HG02943 (cell line): Measurements from ENCODE around the gene PDCD7.
"Not testable (repeated sequence)": the region's sequence is repeated elsewhere in the genome, so short reads cannot be mapped to it uniquely, and the experiment has no call there.

ENCODE experiments used
- ATAC-seq: cut with Tn5 transposase; IDR thresholded peaks from one replicate; pipeline ENCODE4 v1.9.1; 2021; ENCODE audit warnings: mild to moderate bottlenecking, low read depth, moderate library complexity; ENCODE audit not compliant: unreplicated experiment

PDCD7 gene

GRCh38 chr15:65093793-65094170, 39.8 kb downstream of the PDCD7 start:
- ATAC-seq, result not testable (repeated sequence)

DNA sequence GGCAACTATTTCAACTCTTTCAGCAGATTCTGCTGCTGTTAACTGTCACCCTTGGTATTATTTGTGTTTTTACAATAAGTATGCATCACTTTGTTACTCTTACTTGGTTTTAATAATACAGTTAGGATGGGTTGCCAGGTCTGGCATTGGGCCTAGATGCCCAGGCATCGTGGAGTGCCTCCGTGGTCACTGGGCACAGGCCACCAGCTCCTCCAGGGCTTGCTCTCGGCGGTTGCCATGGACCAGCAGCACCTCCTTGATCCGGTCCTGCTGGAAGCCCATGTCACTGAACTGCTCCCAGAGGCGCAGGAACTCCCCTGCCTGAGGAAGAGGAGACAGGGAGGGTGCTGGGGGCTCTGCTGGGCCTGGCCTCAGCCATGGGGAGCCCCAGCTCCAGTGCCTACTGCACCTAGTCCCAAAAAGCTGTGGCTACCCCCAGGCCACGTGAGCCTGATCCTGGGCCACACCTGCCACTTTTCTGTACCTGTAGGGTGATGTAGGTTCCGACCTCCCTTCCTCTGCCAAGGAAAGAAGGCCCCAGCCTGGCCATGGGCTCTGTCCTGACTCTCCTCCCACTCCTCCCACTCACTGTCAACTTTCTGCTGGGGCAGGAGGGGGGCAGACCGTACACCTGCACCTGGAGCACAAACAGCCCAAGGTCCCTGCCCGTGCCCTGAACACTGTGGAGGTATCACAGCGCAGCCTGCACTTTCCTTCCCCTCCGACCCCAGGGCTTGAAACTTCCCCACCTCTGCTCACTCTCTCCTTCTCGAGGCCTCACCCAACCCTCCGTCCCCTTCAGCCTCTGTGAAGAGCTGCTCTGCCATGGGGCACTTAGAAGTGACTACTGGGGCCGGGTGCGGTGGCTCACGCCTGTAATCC, 40.5 kb downstream of the PDCD7 start:
- ATAC-seq, result no peak

GRCh38 chr15:65091946-65092770, 41.5 kb downstream of the PDCD7 start:
- ATAC-seq, result no peak

GRCh38 chr15:65089206-65089824, 44.3 kb downstream of the PDCD7 start:
- no peak for ATAC-seq

- ATAC-seq, result no peak
These were observed 45.0 kb downstream of the PDCD7 start for GRCh38 chr15:65088643-65089021.

DNA sequence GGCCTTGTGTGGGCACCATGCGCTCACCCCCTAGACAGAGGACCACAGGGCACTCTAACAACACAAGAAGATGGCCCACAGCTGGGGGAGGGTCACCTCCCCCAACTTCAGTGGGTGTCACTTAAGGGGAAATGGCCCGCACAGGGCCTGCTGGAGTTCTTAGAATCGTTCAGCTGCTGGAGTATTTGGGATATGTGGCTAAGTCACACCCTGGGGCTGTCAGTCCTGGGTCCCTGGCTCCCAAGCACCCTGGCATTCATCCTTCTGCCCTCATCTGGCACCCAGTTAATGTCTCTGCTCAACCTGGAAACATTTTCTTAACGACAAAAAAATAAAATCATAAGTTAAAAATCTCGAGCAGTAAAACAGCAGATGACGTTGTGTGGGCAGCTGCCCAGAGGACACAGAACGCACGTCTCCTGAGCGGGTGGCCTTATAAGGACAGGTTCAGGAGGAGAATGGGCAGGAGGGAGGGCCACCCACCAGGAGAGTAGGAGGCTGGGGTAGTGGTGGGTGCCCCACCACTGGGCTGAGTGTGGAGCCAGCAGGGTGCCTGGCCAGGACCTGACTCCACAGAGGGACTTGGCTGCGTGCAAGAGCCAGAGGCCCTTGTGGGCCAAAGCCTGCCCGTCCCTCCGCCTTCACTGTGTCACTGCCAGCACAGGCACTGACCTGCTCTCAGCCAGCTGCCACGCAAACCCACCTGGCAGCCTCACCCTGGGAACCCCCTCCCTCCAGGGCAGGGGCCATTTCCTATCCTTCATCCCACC, 45.5 kb downstream of the PDCD7 start:
- ATAC-seq, result no peak

- ATAC-seq, result no peak
These were observed 46.2 kb downstream of the PDCD7 start for GRCh38 chr15:65087411-65087810.

GRCh38 chr15:65086680-65087111, 46.9 kb downstream of the PDCD7 start:
- ATAC-seq, result no peak

- no peak for ATAC-seq
These were observed 47.5 kb downstream of the PDCD7 start for GRCh38 chr15:65085990-65086679.

DNA sequence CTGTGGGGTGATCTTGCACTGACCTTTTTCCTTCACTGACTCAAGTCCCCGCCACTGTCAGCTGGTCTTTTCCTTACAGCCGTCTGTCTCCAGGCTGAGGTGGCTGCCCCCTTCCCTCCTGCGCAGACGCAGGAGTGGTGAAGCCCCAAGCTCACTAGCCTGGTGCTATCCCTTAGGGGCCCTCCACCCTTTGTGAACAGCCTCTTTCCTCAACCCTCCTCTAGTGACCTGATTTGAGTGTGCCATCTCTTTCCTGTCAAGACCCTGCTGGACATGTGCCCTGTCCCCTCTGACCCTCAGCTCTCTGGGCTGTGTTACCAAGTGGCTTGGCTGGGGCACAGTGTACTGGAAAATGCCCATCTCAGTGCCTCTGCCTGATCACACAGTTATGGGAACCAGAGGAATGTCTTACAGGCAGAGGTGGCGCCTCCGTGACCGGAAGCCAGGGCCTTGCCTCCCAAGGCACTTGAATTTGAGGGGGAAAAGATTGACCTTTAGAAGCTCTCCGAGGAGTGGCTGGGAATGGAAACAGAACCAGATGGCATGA, 48.3 kb downstream of the PDCD7 start:
- no peak for ATAC-seq

GRCh38 chr15:65084500-65085206, 49.0 kb downstream of the PDCD7 start:
- ATAC-seq, result no peak

- no peak for ATAC-seq
These were observed 50.3 kb downstream of the PDCD7 start for GRCh38 chr15:65083262-65083701.

GRCh38 chr15:65082303-65082953, 51.2 kb downstream of the PDCD7 start:
- no peak for ATAC-seq

GRCh38 chr15:65081758-65082157, 51.9 kb downstream of the PDCD7 start:
- no peak for ATAC-seq

- ATAC-seq, result no peak
These were observed 52.3 kb downstream of the PDCD7 start for GRCh38 chr15:65081270-65081669.

DNA sequence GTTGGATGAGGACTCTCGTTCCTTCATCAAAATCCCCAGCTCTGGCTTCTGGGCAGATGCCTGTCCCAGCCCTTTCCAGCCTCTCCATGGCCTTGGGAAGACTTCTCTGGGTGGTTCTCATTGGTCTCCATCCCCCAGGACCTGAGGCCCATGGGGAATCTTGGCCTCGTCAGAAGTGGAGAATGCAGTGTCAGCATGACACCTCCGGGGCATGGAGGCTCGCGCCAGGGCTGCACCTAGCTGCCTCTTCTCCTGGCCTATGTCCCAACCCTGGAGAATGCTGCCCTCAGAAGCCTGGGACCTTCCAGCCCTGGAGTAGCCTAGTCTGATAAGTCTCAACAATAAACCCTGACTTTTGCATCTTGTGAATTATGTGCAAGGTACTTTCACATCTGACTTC, 54.0 kb downstream of the PDCD7 start:
- no peak for ATAC-seq

DNA sequence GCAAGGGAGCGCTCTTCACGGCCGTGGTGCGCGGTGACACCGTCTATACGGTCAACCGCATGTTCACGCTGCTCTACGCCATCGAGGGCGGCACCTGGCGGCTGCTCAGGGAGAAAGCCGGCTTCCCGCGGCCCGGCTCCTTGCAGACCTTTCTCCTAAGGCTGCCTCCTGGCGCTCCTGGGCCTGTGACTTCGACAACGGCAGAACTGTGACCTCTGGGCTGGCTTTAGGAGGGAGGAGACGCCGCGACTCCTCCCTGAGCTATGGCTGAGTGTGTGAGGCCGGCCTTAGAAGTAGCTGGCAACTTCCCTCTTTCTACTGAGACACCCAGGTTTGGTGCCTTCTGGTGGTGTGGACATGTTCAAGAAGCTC, 55.6 kb downstream of the PDCD7 start:
- no peak for ATAC-seq

DNA sequence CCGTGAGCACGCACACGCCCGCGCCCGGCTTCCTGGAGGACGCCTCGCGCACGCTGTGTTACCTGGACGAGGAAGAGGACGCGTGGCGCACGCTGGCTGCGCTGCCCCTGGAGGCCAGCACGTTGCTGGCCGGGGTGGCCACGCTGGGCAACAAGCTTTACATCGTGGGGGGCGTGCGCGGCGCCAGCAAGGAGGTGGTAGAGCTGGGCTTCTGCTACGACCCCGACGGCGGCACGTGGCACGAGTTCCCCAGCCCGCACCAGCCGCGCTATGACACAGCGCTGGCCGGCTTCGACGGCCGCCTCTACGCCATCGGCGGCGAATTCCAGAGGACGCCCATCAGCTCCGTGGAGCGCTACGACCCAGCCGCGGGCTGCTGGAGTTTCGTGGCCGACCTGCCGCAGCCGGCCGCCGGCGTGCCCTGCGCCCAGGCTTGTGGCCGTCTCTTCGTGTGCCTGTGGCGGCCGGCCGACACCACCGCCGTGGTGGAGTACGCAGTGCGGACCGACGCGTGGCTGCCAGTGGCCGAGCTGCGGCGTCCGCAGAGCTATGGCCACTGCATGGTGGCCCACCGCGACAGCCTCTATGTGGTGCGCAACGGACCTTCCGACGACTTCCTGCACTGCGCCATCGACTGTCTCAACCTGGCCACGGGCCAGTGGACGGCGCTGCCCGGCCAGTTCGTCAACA, 56.2 kb downstream of the PDCD7 start:
- no peak for ATAC-seq
